ENCODE measurements around the gene DHX16. TPM values are rescaled to one million over a fixed set of nuclear protein-coding genes. Genes with fewer than 3 reads are reported as not detected.

The DHX16 gene
- total and polyA plus RNA-seq, 8 donors: 18.3 to 67.0 (median 26.7) TPM

DNA sequence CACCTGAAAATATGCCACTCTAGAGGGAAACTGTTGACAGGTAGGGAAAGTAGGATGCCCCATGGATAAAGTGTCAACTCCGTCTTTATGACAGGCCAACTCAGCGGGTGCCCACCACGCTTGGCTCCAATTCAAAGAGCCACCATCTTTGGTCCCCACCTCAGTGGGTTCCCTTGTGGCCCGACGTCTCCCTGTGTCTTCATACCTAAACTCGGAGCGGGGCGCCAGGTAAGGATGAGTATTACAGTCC lies 44.0 kb upstream of the DHX16 start:
- TF ChIP-seq POLR2A (IDR thresholded peaks at IDR 0.05) (no peak), POLR2AphosphoS5 (IDR thresholded peaks at IDR 0.05) (no peak), CTCF (IDR thresholded peaks at IDR 0.05) (no peak), EP300 (IDR thresholded peaks at IDR 0.05) (no peak)

DNA sequence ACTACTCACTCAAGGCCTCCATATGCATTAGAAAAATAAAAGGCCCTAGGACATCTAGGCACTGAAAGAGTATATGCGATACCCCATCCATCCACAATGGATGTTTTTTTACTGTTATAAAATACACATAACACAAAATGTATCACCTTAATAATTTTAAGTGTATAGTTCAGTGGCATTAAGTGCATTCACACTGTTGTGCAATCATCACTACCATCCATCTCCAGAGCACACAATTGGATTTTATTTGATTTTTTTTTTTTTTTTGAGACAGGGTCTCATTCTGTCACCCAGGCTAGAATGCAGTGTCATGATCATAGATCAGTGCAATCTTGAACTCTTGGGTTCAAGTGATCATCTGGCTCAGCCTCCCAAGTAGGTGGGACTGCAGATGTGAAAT lies 41.5 kb upstream of the DHX16 start:
- 97 to 100% (median 97%) methylated on average over 1 of the region's 1 CpG for WGBS, 5 donors
- intact Hi-C loops (cut with DNase I; ENCODE audit: low total_unique reads): no loop called here
- no peak overlapping the region for H3K27ac ChIP-seq
- H3K9me3 ChIP-seq: no peaks in the 10 kb centered on the region
- peaks cover 9 to 28% (median 26%) of the 10 kb centered on the region in 4 donors for H3K4me1 ChIP-seq
- TF ChIP-seq POLR2A (IDR thresholded peaks at IDR 0.05): no peak
- TF ChIP-seq EP300 (IDR thresholded peaks at IDR 0.05): no peak
- TF ChIP-seq CTCF (IDR thresholded peaks at IDR 0.05): no peak
- no peak for TF ChIP-seq POLR2AphosphoS5 (IDR thresholded peaks at IDR 0.05)
- H3K36me3 ChIP-seq: peaks cover 26 to 62% (median 58%) of the 10 kb centered on the region in 4 donors
- H3K27me3 ChIP-seq: no peaks in the 10 kb centered on the region
- no peak overlapping the region for H3K4me3 ChIP-seq
- no peak for DNase-seq

More for the DNA sequence above, 44.0 kb upstream of the DHX16 start:
- intact Hi-C loops (cut with DNase I; ENCODE audit: low total_unique reads): no loop called here
- H3K36me3 ChIP-seq: peaks cover 16 to 36% (median 33%) of the 10 kb centered on the region in 4 donors
- H3K27me3 ChIP-seq: no peaks in the 10 kb centered on the region
- H3K4me1 ChIP-seq: peaks cover 16 to 37% (median 35%) of the 10 kb centered on the region in 4 donors
- no peak for DNase-seq
- peak overlapping the region; percentile 57 to 68 (median 59) for H3K4me3 ChIP-seq
- no peaks in the 10 kb centered on the region for H3K9me3 ChIP-seq
- H3K27ac ChIP-seq: peak overlapping the region; percentile 77 to 98 (median 98)
- 1 to 5% (median 4%) methylated on average over 7 to 8 of the region's 8 CpGs for WGBS, 5 donors

- intact Hi-C loops (cut with DNase I; ENCODE audit: low total_unique reads): no loop called here
- DNase-seq: no peak
- no peaks in the 10 kb centered on the region for H3K9me3 ChIP-seq
- H3K27me3 ChIP-seq: no peaks in the 10 kb centered on the region
- H3K4me3 ChIP-seq: no peak overlapping the region
- peaks cover 0 to 12% (median 10%) of the 10 kb centered on the region in 4 donors for H3K4me1 ChIP-seq
- no peak overlapping the region for H3K27ac ChIP-seq
- WGBS, 5 donors: 85 to 92% (median 90%) methylated on average over 7 of the region's 7 CpGs
- H3K36me3 ChIP-seq: peaks cover 26 to 77% (median 76%) of the 10 kb centered on the region in 4 donors
- TF ChIP-seq CTCF (IDR thresholded peaks at IDR 0.05) (no peak), POLR2A (IDR thresholded peaks at IDR 0.05) (no peak), EP300 (IDR thresholded peaks at IDR 0.05) (no peak), POLR2AphosphoS5 (IDR thresholded peaks at IDR 0.05) (no peak)
Measured at GRCh38 chr6:30712441-30712945, 39.7 kb upstream of the DHX16 start.

DNA sequence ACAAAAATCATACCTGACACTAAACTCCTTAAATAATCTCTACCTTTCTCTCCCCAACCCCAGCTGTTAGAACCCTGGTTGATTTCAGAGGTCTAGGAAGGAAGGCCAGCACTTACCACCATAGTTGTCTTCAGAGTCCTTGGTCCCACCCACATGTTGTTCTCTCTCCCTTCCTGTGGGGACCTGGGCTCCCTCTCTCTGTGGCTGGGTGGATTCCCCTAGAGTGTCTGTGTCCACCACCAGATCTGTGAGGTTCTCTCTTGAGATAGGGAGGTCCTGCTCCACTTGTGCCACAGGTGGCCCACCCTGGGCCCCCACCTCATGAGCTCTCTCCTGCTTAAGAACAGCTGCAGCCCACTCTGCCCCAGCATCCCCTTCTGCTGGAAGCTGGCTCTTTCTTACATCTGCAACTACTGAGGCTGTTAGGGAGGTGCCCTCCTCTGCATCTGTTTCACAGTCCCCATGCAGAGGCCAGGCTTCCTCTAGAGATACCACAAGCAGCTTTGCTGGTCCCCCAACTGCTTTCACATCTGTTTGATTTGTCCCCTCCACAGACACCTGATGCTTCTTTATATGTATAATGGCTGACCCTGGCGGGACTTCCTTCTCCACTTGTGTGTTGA lies 39.1 kb upstream of the DHX16 start:
- H3K27ac ChIP-seq: no peak overlapping the region
- no peak overlapping the region for H3K4me3 ChIP-seq
- WGBS, 5 donors: 85 to 93% (median 93%) methylated on average over 1 of the region's 1 CpG
- peaks cover 26 to 83% (median 82%) of the 10 kb centered on the region in 4 donors for H3K36me3 ChIP-seq
- no peak for DNase-seq
- H3K4me1 ChIP-seq: peaks cover 0 to 12% (median 10%) of the 10 kb centered on the region in 4 donors
- H3K27me3 ChIP-seq: no peaks in the 10 kb centered on the region
- no peak for TF ChIP-seq EP300 (IDR thresholded peaks at IDR 0.05)
- no peaks in the 10 kb centered on the region for H3K9me3 ChIP-seq
- intact Hi-C loops (cut with DNase I; ENCODE audit: low total_unique reads): no loop called here

All from stomach (tissue), 9 donors.